Activated naive CD8-positive, alpha-beta T cell treated with anti-CD3 and anti-CD28 coated beads for 36 hours (primary cell): ENCODE data around the gene NXN. TPM values are rescaled to one million over a fixed set of nuclear protein-coding genes. Genes with fewer than 3 reads are reported as not detected.
"Not testable (repeated sequence)": the region's sequence is repeated elsewhere in the genome, so short reads cannot be mapped to it uniquely, and the experiment has no call there.

ENCODE experiments used
- DNase-seq: peaks from one replicate; pipeline ENCODE4 v3.0.0; 2021
- H3K27ac Mint-ChIP-seq: one replicate; pipeline ENCODE4 v1.8.0; 2022; ENCODE audit warnings: mild to moderate bottlenecking, moderate library complexity, mixed read lengths
- H3K27me3 Mint-ChIP-seq: one replicate; pipeline ENCODE4 v1.8.0; 2022; ENCODE audit warnings: mild to moderate bottlenecking, mixed read lengths
- H3K36me3 Mint-ChIP-seq: one replicate; pipeline ENCODE4 v1.8.0; 2021; ENCODE audit warnings: mild to moderate bottlenecking, mixed read lengths
- H3K4me1 Mint-ChIP-seq: one replicate; pipeline ENCODE4 v1.8.0; 2021; ENCODE audit warnings: mixed read lengths
- H3K4me3 Mint-ChIP-seq: one replicate; pipeline ENCODE4 v1.8.0; 2022; ENCODE audit warnings: mild to moderate bottlenecking, moderate library complexity, mixed read lengths
- H3K9me3 Mint-ChIP-seq: one replicate; pipeline ENCODE4 v1.8.0; 2022; ENCODE audit warnings: mixed read lengths
- total RNA-seq, 2 experiments: library from RNA; stranded (reverse); gene quantifications; one replicate each; pipeline ENCODE4 v1.2.3, GENCODE V29; 2021

The NXN gene
- total RNA-seq, 2 experiments from 2014 or later, result 0.48 to 0.49 TPM

DNA sequence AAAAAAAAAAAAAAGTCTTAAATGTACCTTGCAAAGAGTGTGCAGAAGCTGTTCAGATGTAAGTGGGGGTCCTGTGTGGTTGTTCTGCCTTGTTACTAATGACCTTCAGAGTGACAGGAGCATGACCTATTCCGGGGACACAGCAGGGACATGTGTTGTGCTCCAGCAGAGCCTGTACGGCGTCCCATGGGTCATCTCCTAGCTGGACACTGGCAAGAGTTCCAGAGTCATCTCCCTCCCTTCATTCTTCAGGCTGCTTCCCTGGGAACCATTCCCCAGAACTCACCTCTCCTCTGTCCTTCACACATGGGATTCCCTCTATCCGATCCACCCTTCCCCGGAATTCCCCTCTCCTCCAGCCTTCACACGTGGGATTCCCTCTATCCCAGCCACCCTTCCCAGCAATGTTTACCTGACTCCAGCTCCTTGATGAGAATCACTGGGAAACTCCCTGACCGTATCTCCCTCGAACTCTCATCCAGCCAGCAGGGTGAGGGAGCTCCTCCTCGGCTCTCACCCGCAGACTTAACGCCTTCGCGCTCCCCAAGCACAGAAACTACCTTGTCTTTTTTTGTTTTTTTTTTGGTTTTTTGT is 111.6 kb downstream of the NXN start:
- no peak for DNase-seq
- Mint-ChIP-seq H3K4me1 (peaks cover 2% of the 10 kb centered on the region), H3K36me3 (no peaks in the 10 kb centered on the region), H3K9me3 (peaks cover 4% of the 10 kb centered on the region), H3K4me3 (no peak overlapping the region), H3K27ac (no peak overlapping the region), H3K27me3 (peaks cover 48% of the 10 kb centered on the region)

DNA sequence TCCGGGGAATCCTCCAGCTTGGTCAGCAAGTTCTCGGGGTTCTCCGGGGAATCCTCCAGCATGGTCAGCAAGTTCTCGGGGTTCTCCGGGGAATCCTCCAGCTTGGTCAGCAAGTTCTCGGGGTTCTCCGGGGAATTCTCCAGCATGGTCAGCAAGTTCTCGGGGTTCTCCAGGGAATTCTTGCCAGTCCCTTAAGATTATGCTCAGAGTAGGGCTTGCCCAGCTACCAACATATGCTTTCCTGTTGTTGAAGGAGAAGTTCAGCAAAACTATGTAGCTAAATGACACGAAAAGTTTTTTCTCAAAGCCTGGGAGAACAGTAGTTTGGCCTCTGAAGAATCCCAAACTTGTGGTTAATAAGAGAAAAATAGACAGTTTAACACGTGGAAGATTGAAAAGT is 112.3 kb downstream of the NXN start:
- peaks cover 52% of the 10 kb centered on the region for H3K27me3 Mint-ChIP-seq

DNA sequence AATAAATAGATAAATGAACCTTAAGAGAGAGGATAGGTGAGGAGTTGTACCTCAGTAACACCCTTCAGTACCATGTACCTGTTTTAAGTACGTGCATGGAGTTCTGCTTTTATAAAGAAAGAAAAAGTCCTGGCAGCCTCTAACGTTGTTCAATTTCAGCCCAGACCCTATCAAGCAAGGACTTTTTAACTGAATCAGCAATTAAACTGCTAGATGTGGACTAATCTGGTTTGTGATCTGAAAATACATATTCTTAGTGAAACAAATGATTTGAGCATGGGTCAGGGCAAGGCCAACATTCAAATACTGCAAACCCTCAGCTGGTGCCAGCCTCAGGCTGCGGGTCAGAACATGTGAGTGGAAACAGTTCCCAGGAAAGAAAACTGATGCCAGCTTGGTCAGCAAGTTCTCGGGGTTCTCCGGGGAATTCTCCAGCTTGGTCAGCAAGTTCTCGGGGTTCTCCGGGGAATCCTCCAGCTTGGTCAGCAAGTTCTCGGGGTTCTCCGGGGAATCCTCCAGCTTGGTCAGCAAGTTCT is 112.9 kb downstream of the NXN start:
- Mint-ChIP-seq H3K27ac (no peak overlapping the region), H3K27me3 (peaks cover 56% of the 10 kb centered on the region), H3K36me3 (no peaks in the 10 kb centered on the region), H3K9me3 (no peaks in the 10 kb centered on the region), H3K4me3 (no peak overlapping the region), H3K4me1 (no peaks in the 10 kb centered on the region)
- no peak for DNase-seq

More for the DNA sequence above, 112.3 kb downstream of the NXN start:
- not testable (repeated sequence) for DNase-seq, H3K27ac Mint-ChIP-seq, H3K4me3 Mint-ChIP-seq, H3K4me1 Mint-ChIP-seq, H3K9me3 Mint-ChIP-seq, H3K36me3 Mint-ChIP-seq

DNA sequence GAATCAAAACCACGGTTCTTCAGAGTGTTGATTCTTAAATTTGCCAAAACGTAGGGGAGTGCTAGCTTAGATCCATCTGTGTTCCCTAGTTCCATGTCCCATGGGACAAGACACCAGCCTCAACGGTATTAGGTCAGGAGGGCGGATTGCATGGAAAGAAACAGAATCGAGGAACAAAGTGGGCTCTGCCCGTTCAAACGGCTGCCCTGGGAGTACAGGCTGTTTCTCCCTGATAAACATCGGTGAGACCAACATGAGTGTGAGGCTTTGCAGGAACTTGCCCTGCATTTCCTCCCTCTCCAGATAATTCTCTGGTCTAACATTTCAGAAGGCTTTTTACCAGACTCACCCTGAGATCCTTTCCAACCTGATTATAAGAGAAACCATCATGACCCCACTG is 115.3 kb downstream of the NXN start:
- Mint-ChIP-seq H3K9me3 (no peaks in the 10 kb centered on the region), H3K4me3 (no peak overlapping the region), H3K36me3 (no peaks in the 10 kb centered on the region), H3K4me1 (no peaks in the 10 kb centered on the region), H3K27ac (no peak overlapping the region), H3K27me3 (peaks cover 55% of the 10 kb centered on the region)
- DNase-seq, result no peak

DNA sequence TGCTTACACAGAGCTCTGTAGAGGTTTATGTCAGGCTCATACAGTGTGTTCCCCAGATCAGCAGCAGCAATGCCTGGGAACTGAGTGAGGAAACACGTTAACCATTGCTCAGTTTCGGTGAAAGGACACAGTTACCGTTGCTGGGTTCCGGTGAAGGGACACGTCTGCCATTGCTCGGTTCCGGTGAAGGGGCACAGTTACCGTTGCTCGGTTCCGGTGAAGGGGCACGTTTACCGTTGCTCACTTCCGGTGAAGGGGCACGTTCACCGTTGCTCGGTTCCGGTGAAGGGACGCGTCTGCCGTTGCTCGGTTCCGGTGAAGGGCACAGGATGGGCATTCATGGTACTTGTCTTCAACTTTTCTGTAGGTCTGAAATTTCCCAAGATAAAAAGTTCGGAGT is 115.7 kb downstream of the NXN start:
- Mint-ChIP-seq H3K4me3 (no peak overlapping the region), H3K27me3 (peaks cover 51% of the 10 kb centered on the region)

DNA sequence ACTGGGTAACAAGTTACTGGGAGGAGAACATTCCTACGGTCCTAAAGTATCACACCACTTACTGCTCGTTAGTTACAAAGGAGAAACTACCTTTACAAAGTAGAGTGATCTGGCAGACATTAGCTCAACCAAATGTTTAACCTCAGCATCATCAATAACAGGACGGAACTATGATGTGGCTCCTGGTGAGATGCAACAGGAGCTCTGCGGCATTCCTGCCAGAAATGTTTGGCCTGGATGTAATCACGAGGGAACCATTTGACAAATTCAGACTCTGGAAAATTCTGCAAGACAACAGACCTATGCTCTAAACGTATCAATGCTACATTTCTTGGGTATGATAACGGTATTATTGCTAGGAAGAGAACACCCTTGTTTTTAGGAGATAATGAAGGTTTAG is 117.0 kb downstream of the NXN start:
- Mint-ChIP-seq H3K27ac (no peak overlapping the region), H3K36me3 (no peaks in the 10 kb centered on the region), H3K9me3 (no peaks in the 10 kb centered on the region), H3K4me1 (no peaks in the 10 kb centered on the region), H3K4me3 (no peak overlapping the region), H3K27me3 (peaks cover 41% of the 10 kb centered on the region)
- DNase-seq, result no peak

More for the DNA sequence above, 115.7 kb downstream of the NXN start:
- H3K4me1 Mint-ChIP-seq, result no peaks in the 10 kb centered on the region
- no peak overlapping the region for H3K27ac Mint-ChIP-seq
- DNase-seq, result no peak
- H3K9me3 Mint-ChIP-seq, result no peaks in the 10 kb centered on the region
- H3K36me3 Mint-ChIP-seq, result no peaks in the 10 kb centered on the region

DNA sequence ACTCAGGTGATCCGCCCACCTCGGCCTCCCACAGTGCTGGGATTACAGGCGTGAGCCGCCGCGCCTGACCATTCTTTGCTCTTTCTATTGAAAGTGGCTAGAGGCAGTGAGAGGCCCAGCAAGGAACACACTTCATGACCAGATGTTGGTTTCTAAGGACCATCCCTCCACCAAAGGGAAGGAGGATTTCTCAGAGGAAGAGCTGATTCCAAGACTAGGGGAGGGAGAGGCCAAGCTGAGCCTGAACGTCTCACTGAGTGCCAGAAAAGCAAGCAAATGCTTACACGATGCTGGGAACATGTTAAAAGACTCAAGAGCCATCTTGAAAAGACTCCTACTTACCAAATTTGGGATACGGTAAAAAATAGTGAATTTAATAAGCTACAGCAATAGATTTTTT is 118.2 kb downstream of the NXN start:
- H3K9me3 Mint-ChIP-seq, result no peaks in the 10 kb centered on the region
- H3K27me3 Mint-ChIP-seq, result peaks cover 42% of the 10 kb centered on the region
- no peaks in the 10 kb centered on the region for H3K4me1 Mint-ChIP-seq
- no peak overlapping the region for H3K4me3 Mint-ChIP-seq
- no peak for DNase-seq
- no peak overlapping the region for H3K27ac Mint-ChIP-seq
- no peaks in the 10 kb centered on the region for H3K36me3 Mint-ChIP-seq

DNA sequence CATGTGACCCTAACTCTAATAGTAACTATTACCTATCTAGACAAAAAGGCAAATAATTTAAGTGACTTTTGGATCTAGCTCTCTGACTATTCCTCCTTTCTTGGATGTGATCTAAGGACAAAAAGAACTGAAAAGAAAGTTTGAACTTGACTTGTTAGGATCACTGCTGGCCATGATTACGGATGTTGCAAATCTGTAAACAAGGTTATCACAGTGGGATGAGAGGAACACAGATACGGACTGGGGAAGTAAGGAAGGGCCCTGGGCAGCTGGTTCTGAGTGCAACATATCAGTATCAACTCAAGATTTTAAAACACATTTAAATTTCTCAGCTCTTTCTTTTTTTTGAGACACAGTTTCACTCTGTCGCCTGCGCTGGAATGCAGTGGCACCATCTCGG is 118.8 kb downstream of the NXN start:
- H3K4me1 Mint-ChIP-seq, result no peaks in the 10 kb centered on the region
- no peaks in the 10 kb centered on the region for H3K9me3 Mint-ChIP-seq
- no peak overlapping the region for H3K4me3 Mint-ChIP-seq
- H3K27me3 Mint-ChIP-seq, result peaks cover 36% of the 10 kb centered on the region
- no peaks in the 10 kb centered on the region for H3K36me3 Mint-ChIP-seq
- DNase-seq, result no peak
- H3K27ac Mint-ChIP-seq, result no peak overlapping the region

DNA sequence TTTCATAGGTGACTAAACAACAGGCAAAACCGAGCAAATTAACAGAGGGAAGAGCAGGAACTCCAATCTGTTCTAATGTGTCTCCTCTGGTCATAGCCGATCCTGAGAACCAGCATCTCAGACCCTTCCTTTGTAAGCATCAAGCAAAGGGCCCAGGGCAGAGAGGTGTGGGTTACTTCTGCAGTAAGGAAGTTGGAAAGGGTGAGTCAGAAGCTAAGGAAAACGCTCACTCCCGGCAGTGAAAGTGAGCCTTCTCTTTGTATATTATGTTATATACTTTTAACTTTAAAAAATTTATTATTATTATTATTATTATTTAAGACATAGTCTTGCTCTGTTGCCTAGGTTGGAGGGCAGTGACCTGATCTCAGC is 119.8 kb downstream of the NXN start:
- DNase-seq, result no peak
- no peaks in the 10 kb centered on the region for H3K4me1 Mint-ChIP-seq
- no peak overlapping the region for H3K27ac Mint-ChIP-seq
- H3K36me3 Mint-ChIP-seq, result no peaks in the 10 kb centered on the region
- no peak overlapping the region for H3K4me3 Mint-ChIP-seq
- peaks cover 27% of the 10 kb centered on the region for H3K27me3 Mint-ChIP-seq
- no peaks in the 10 kb centered on the region for H3K9me3 Mint-ChIP-seq

DNA sequence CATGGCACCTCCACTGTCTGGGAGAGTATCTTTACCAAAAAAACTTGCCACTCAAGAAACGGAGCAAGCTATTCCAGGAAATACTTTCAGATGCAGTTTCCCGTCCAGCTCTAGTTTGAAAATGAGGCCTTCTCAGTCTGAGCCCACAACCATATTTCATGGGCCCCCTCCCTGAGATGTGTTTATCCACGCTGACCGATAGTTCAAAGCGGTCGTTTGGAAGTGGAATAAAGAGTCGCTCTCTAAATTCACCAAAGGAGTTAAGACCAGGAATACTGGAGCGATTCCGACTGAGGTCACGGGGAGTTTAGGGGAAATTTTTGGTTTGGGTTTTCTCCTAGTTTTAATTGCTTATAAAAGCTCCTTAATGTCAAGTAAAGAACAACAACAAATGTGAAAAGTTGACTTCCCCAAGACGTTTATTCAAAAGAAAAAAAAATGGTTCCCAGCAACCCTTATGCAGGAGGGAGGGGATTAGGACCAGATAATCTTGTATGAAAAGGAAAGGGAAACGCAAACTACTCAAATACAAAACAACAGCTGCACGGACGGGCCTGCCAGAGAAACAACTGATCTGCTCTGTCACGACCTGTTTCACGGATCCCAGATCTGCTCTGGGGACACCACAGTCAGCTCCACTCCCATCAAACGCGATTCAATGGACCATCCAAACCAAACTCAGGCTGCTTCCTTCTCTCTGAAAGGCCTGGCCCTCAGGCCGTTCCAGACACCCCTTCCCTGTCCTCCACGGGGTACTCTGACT is 120.3 kb downstream of the NXN start:
- no peak for DNase-seq
- Mint-ChIP-seq H3K4me3 (no peak overlapping the region), H3K4me1 (no peaks in the 10 kb centered on the region), H3K36me3 (no peaks in the 10 kb centered on the region), H3K9me3 (no peaks in the 10 kb centered on the region), H3K27me3 (peaks cover 21% of the 10 kb centered on the region), H3K27ac (no peak overlapping the region)

DNA sequence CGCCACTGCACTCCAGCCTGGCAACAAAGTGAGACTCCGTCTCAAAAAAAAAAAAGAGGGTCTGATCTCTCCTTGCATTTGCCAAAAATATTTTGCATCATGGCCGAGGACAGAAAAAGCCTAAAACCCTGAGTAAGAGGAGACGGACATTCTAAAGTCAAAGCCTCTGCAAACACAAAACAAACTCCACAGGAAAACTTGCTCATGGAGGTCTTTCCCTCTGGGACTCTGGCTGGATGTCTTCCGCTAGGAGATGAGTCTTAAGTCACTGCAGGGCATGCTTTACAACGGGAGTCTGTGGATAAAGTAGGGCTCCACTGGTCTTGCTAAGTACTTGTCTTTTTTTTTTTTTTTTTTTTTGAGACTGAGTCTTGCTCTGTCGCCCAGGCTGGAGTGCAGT is 123.4 kb downstream of the NXN start:
- peaks cover 5% of the 10 kb centered on the region for H3K27me3 Mint-ChIP-seq
- no peaks in the 10 kb centered on the region for H3K36me3 Mint-ChIP-seq
- no peaks in the 10 kb centered on the region for H3K4me1 Mint-ChIP-seq
- no peak for DNase-seq
- H3K27ac Mint-ChIP-seq, result no peak overlapping the region
- H3K9me3 Mint-ChIP-seq, result no peaks in the 10 kb centered on the region
- no peak overlapping the region for H3K4me3 Mint-ChIP-seq

DNA sequence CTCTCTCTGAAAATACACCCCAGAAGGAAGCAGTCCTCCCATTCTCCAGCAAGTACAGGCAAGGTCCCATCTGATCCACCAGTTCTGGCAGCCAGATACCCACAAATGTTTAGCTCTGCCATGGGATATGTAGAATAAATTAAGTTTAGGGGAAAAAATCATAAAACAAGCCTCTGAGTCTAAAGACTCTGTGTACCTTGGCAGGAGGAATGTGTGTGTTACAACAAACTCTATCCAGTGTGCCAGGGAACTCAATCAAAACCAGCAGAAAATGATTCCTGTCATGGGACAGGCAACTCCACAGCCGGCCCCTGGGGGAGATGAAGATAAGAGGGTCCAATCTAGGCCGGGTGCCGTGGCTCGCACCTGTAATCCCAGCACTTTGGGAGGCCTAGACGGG is 124.0 kb downstream of the NXN start:
- Mint-ChIP-seq H3K27me3 (peaks cover 8% of the 10 kb centered on the region), H3K4me1 (no peaks in the 10 kb centered on the region), H3K9me3 (no peaks in the 10 kb centered on the region), H3K36me3 (no peaks in the 10 kb centered on the region), H3K27ac (no peak overlapping the region), H3K4me3 (no peak overlapping the region)
- no peak for DNase-seq

DNA sequence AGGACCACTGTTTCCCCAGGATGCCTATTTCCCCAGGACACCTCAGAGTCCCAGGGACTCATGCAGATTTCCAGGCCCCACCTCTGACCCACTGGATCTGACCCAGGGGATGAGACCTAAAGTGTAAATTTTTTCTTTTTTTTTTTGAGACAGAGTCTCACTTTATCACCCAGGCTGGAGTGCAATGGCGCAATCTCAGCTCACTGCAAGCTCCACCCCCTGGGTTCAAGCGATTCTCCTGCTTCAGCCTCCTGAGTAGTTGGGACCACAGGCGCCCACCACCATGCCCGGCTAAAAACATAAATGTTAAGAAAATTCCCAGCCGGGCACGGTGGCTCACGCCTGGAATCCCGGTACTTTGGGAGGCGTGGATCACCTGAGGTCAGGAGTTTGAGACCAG is 126.7 kb downstream of the NXN start:
- H3K4me1 Mint-ChIP-seq, DNase-seq, H3K9me3 Mint-ChIP-seq, H3K27ac Mint-ChIP-seq, H3K36me3 Mint-ChIP-seq, H3K4me3 Mint-ChIP-seq: not testable (repeated sequence)
- H3K27me3 Mint-ChIP-seq, result peaks cover 19% of the 10 kb centered on the region

DNA sequence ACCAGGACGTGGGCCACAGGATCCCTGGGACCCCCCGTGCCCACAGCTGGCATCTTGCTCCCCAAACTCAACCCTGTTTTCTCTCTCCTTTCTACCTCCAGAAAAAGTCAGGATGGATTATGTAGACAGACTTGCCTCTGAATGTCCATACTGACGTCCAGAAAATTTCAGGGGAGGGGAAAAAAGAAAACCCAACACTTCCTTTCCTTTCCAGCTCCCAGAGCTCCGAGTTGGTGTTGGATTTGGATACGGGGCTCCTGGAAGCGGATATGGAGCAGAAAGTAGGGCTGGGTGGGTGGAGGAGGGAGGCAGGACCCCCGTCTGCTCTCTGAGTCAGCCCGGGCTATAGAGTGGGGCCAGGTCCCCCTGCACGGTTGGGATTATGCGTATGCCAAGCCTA is 127.2 kb downstream of the NXN start:
- Mint-ChIP-seq H3K27ac (no peak overlapping the region), H3K4me1 (peaks cover under 1% of the 10 kb centered on the region), H3K4me3 (no peak overlapping the region)

DNA sequence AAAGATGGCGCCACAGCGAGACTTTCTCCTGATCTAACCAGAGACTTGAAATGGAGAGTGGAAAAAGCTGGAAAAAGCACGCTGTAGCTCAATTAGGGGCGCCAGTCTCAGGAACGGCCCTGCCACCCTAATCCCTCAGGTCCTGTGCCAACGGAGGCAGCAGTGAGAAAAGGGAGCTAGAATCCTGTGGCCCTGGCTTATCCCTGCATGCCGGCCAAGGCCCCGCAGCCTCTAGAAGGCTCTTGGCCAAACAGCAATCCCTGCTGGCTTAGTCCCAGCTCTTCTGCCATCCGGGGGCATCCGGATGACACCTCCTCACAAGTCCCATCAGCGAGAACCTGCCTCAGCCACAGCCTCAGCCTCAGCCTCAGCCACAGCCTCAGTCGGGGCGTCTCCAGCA is 127.7 kb downstream of the NXN start:
- Mint-ChIP-seq H3K4me3 (no peak overlapping the region), H3K36me3 (no peaks in the 10 kb centered on the region), H3K27me3 (peaks cover 23% of the 10 kb centered on the region), H3K27ac (no peak overlapping the region), H3K9me3 (no peaks in the 10 kb centered on the region), H3K4me1 (peaks cover 5% of the 10 kb centered on the region)
- DNase-seq, result no peak

More for the DNA sequence above, 127.2 kb downstream of the NXN start:
- Mint-ChIP-seq H3K36me3 (no peaks in the 10 kb centered on the region), H3K9me3 (no peaks in the 10 kb centered on the region), H3K27me3 (peaks cover 22% of the 10 kb centered on the region)
- no peak for DNase-seq
